Right lobe of liver (tissue), 4 donors: ENCODE data around the gene SDHA.

Source experiments
- CTCF ChIP-seq, 4 donors: fragments of 200-600 bp in 3 of 4; fragments of 450-650 bp in 1 of 4; IDR thresholded peaks; one replicate each; pipeline versions ENCODE4 v1.5.1 to v1.8.0; 2016 to 2022; ENCODE audit warnings: antibody characterized with exemption in 4 of 4, mild to moderate bottlenecking in 2 of 4
- POLR2A ChIP-seq: fragments of 450-650 bp; IDR thresholded peaks from one replicate; pipeline ENCODE4 v1.6.1; 2017; ENCODE audit warnings: antibody characterized with exemption, mild to moderate bottlenecking
- donor health status: DM: no; HTN: no; CAD: no.
- donor health status: DM: no; HTN: no; CAD: no.
- donor health status: DM: no; HTN: yes; CAD: no.

DNA sequence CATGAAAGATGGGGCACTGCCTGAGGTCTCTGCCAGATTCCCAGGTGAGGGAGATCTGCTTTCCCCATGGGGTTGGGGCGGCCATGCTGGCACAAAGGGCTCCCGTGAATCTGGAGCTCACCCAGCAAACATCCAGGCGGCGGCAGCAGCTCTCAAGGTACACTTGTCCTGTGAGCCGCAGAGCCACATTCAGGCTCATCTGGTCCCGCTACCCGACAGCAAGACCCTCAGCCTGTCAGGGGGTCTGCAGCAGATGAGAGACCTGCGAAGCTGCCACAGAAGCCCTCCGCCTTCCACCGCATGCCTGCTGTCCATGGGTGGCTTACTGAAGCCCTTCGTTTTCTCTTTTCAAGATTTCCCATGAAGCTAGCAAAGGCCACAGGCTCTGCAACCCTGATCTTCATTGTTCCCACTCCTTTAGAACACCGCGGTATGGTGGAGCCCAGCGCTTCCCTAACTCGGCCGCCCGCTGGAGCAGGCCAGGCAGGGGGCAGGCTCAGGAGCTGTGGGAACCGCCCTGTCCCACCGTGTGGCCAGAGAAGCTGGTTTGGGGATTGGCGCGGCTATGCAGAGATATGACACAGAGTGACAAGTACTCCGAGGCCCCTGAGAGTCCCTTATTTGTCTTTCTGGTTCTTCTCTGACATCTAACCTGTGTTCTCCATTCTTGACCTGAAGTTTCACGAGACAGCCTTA lies 18.0 kb upstream of the SDHA start:
- TF ChIP-seq CTCF (IDR thresholded peaks at IDR 0.05) (no peak), POLR2A (no peak)
